Hippocampal formation (tissue), 2 donors: ENCODE measurements around the gene PLA2G12A.

ENCODE experiments used
- DNase-seq, 2 donors: peaks; one replicate each; lab custom pipeline; 2025; lab: John Stamatoyannopoulos, UW

The PLA2G12A gene

DNA sequence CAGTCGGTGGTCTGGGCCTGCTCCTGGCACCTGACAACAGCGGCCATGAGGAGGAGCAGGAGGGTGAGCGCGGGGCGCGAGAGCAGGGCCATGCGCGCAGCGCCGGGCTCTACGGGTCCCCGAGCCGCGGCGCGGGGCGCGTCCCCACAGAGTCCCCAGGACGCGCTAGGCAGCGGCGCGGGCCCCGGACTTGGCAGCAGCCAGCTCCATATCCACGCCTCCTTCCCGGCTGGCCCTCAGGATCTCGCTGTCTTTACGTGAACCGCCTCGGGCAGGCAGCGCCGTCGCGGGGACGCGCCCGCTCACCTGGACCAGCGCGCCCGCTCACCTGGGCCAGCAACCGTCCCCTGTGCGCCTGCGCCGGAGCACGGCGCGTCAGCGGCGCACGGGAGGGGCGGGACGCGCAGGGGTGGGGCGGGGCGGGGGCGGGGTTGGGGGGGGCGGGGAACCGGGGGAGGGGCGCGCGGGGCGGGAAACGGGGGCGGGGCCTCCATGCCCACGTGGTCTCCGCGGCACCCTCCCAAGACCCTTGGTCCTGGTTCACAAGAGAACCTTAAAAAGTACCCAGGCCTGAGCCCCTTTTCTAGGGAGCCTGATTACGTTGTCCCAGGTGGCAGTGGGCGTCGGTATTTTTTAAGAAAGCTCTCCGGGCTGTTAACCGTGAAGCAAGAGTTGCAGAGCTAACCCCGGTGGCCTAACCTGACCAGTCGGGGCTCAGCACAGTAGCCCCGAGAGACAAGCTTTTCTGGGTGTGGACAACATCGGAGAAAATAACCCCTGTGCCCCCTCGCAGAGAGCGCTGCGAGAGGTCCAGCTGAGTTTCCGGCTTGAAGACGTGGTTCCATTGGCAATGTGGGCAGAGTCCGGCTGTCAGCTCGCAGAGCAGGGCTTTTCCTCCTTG is at the start of gene PLA2G12A:
Gene PLA2G12A (minus strand): TSS at position 353 of the 901 bp plus-strand sequence. CDS start 261 bp downstream, at position 92.
- DNase-seq: peak; percentile 45 to 62

GRCh38 chr4:109764789-109765402 is 35.0 kb upstream of the PLA2G12A start:
- DNase-seq: no peak

GRCh38 chr4:109764376-109764775 is 34.5 kb upstream of the PLA2G12A start:
- DNase-seq: no peak

DNA sequence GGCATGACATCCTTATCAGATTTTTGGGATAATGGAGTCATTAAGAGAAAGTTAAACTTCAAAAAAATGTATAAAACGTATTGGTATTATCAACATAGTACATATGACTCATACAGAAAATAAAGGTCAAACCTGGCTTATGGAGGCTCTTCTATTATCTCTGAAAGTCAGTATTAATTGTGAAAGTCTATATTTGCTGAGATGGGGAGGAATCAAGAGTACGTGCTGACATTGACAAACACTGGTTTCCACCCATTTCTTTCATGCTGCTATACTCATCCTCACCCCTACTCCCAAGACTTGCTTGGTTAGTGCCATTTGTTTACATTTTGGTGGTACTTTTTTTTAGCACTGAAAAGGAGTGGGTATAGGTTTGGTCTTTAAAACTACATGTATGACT is 30.8 kb upstream of the PLA2G12A start:
- DNase-seq: no peak

GRCh38 chr4:109755656-109756055 is 25.8 kb upstream of the PLA2G12A start:
- DNase-seq: no peak

GRCh38 chr4:109754093-109754857 is 24.4 kb upstream of the PLA2G12A start:
- DNase-seq: no peak

GRCh38 chr4:109752525-109752924 is 22.7 kb upstream of the PLA2G12A start:
- no peak for DNase-seq

GRCh38 chr4:109751852-109752251 is 22.0 kb upstream of the PLA2G12A start:
- DNase-seq: no peak

- DNase-seq: no peak
Observed at GRCh38 chr4:109750652-109751244, 20.9 kb upstream of the PLA2G12A start.

GRCh38 chr4:109749388-109750082 is 19.7 kb upstream of the PLA2G12A start:
- no peak for DNase-seq

DNA sequence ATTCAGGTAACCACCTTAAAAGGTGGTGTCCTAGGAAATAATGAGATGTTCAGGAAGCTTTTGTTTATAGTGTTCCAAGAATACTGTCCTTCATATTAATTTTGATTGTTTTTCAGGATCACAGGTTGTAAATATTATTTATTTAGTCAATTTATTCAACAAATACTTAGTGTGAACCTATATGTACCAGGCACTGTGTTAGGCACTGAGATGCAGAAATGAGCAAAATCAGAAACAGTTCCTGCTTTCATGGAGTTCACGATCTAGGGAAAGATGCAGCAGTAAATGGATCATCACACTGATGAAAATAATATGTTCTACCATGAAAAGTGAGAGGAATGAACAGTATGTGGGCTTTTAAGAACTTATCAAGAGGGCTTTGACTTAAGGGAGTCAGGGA is 18.2 kb upstream of the PLA2G12A start:
- no peak for DNase-seq

DNA sequence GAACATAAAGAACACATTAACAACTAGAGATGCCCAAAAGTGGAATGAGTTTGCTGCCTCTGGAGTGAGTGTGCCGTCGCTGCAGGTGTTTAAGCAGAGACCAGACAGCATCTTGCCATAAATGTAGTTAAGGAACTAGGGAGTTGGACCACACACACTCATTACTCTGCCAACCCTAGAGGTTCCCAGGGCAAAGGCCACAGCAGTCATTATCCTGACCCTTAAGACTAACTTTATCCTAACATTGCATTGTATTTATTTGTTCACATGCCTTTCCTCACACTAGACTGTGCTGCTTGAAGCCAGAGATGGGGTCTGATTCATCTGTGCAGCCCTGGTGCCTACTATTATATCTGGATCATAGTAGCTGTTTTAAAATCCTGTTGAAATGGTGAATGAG is 16.9 kb upstream of the PLA2G12A start:
- no peak for DNase-seq

DNA sequence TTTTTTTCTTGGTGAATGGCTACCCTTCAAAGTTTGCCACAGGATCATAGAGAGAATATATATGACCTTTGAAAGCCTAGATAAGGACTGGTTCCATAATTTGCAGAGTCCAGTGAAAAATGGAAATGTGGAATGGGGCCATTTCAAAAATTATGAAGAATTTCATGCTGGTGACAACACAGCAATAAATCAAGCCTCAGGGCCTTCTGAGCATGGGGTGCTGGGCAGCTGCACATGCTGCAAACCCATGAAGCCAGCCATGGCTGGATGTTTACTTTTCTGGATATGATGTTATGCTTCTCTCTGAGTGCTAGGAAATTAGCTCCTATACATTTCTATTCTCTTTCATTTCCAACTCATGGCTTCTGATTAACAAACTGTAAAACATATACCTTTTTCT is 16.0 kb upstream of the PLA2G12A start:
- DNase-seq: no peak

DNA sequence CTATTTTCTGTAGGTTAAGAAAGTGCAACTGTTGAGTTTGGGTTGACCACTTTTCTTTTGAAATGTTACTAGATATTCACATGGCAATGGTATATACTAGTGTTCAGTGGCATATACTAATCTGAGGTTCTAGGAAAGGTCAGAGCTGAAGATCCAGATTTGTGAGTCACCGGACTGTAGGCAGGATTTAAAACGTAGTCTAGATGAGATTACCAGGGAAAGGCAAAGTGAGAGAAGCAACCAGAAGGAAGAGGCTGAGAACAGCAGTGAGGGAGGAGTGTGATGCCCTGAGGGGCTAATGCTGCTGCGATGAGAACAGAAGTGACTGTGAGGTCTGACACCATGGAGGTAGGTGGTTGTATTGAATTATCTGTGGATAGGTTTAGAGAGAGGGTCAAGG is 9.7 kb upstream of the PLA2G12A start:
- no peak for DNase-seq

DNA sequence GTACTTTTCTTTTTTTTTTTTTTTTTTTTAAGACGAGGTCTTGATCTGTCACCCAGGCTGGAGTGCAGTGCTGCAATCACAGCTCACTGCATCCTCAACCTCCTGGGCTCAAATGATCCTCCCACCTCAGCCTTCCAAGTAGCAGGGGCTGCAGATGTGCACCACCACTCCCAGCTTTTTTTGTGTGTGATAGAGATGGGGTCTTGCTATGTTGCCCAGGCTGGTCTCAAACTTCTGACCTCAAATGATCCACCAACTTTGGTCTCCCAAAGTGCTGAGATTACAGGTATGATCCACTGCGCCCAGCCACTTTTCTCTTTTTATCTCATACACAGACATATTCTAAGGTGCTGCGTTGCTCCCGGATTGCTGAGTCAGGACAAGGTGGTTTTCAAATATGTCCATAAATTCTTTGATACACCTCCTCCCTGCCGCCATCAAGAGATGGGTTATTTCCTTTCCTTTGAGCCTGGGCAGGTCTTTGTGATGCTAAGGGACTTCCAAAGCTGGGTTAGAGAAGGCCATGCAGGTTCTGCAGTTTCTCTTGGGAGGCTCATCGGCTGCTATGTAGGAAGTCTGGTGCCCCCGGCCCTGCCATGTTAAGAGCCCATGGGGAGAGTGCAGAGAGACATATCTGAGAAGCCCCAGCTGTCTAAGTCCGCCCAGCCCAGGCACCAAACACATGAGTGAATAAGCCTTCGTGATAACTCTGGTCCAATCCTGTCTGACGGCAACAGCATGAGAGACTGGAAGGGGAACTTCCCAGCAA is 8.4 kb upstream of the PLA2G12A start:
- DNase-seq: no peak

DNA sequence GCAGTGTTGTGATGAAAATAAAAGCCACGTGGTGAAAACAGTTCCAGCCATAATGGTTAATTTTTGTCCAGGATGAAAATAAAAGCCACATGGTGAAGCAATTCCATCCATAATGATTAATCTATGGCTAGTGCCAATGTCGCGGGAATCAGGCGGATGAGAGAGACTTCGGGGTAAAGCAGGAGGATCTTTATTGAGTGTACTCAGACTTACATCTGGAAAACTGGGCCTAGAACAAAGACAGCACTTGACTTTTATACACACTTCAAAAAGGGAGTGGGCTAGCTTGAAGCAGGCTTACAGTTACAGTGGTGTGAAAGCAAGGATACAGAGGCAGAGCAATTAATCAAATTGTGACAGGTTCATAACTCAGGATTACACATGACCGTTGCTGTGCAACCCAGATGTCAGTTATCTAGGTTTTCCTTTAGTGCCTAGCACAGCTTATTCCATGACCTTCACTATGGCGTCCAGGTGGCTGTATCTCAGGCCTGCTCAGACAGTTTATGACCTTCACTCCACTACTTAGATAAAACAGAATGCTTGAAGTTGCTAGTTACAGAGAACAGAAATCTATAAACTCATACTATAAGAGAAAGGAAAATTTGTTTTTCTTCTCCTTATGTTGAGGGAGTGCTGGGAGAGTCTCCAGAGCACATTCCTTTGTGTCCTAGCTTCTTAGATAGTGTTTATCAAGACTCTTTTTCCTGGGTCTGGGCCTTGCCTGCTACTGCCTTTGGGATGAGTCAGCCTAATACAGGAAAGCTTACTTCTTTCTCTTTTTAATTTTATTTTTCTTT is 5.9 kb upstream of the PLA2G12A start:
- DNase-seq: no peak

- no peak for DNase-seq
Observed at GRCh38 chr4:109733728-109734127, 3.9 kb upstream of the PLA2G12A start.

DNA sequence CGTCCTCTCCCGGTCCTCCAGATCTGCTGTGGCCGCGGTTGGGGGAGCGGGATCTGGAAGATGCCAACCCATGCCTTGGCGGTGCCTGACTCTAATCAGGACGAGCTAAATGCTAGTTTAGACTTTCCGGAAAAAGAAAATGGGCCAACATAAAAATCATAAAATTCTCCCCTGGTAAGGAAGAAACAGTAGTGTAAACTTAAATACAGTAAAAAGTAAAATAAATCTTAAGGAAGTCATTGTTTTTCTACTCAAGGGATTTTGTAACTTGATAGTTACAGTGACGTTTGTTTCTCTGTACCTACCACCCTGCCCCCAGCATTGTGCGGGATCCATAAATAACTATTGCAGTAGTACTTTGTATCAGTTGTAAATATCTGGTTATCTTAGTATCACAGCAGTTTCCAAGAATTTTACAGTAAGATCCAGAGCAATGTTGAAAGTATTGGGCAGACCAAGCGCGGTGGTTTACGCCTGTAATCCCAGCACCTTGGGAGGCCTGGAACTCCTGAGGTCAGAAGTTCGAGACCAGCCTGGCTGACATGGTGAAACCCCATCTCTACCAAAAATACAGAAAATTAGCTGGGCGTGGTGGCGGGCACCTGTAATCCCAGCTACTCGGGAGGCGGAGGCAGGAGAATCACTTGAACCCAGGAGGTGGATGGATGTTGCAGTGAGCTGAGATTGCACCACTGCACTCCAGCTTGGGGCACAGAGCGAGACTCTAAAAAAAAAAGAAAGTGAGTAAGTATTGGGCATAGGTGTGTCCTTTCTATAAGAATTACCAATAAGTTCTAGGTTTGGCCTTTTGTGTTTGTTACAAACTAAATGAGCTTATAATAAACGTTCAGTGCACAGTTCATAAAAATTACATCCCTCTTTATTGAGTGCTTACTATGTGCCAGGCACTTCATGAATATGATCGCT is 1.0 kb upstream of the PLA2G12A start:
- no peak for DNase-seq
